HAP-1 (cell line): Measurements from ENCODE around the gene TRIML2.
"Not testable (repeated sequence)": the region's sequence is repeated elsewhere in the genome, so short reads cannot be mapped to it uniquely, and the experiment has no call there.

Experiments
- DNase-seq, 2 experiments: peaks; one replicate each; pipeline ENCODE4 v3.0.0-alpha.2; 2016 to 2020; ENCODE audit warnings: low spot score in 2 of 2
- H3K27me3 ChIP-seq: fragments of 250-450 bp; sonication (Bioruptor Pico); 2 replicates; pipeline ENCODE4 v1.5.1; 2020; ENCODE audit warnings: low read depth, mild to moderate bottlenecking, moderate library complexity
- H3K36me3 ChIP-seq: fragments of 250-450 bp; sonication (Bioruptor Pico); replicated peaks from 2 replicates; pipeline ENCODE4 v1.5.1; 2020; ENCODE audit warnings: mild to moderate bottlenecking
- H3K4me1 ChIP-seq: fragments of 250-450 bp; sonication (Bioruptor Pico); 2 replicates; pipeline ENCODE4 v1.5.1; 2020; ENCODE audit warnings: mild to moderate bottlenecking
- H3K4me3 ChIP-seq: fragments of 250-450 bp; sonication (Bioruptor Pico); 2 replicates; pipeline ENCODE4 v1.5.1; 2020; ENCODE audit warnings: mild to moderate bottlenecking, moderate library complexity
- H3K9me3 ChIP-seq: fragments of 250-450 bp; sonication (Bioruptor Pico); 2 replicates; pipeline ENCODE4 v1.5.1; 2020; ENCODE audit warnings: mild to moderate bottlenecking, moderate library complexity
- in situ Hi-C: fragments of 300-500 bp; cut with MboI; formaldehyde crosslinking; loops from 3 replicates; pipeline ENCODE4 v1.14.3; 2020; ENCODE audit warnings: low sequenced_read_pairs, inconsistent platforms, mixed read lengths

Gene TRIML2

DNA sequence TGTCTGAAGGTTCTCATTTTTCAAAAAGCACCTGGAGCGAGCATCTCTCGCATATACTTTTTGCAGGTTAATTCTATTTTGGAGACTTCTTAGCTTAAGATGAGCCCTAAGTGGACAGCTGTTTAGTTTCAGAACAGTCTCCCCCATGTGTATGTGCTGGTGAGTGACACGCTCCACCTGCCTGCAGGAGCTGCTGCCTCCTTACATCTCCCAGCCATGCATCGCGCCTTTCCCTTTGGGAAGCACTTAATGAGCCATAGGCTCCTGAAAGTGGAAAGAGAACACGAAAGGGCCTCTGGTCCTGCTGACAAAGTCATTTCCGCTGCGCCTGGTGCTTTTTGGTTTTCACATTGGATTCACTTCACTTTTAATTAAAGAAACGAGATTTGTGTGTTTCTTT lies 56.1 kb downstream of the TRIML2 start:
- no peak for DNase-seq
- Histone ChIP-seq H3K4me3 (no peak overlapping the region), H3K9me3 (no peaks in the 10 kb centered on the region), H3K27me3 (no peaks in the 10 kb centered on the region), H3K4me1 (no peaks in the 10 kb centered on the region), H3K36me3 (no peaks in the 10 kb centered on the region)
- in situ Hi-C loops = no loop called here

DNA sequence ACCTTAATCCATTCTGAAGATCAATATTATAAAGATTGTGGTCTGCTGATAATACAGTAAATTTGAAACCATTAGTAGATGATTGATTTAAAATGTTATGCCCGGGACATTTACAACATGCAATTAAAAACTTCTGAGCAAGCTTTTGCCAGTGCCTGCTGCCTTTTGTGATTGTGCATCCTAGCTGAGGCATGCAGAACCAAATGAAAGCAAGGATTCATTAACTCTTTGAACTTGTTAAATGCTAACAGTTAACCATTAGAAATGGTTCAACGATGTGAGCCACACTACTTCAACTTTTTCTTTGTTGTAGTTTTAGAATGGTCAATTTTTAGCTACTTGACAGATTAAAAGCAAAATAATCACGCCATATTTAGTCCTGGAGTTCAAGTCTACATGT lies 62.7 kb downstream of the TRIML2 start:
- DNase-seq = no peak
- no peaks in the 10 kb centered on the region for H3K27me3 ChIP-seq
- H3K36me3 ChIP-seq = no peaks in the 10 kb centered on the region
- in situ Hi-C loops = no loop called here
- H3K4me1 ChIP-seq = no peaks in the 10 kb centered on the region
- no peaks in the 10 kb centered on the region for H3K9me3 ChIP-seq
- no peak overlapping the region for H3K4me3 ChIP-seq

DNA sequence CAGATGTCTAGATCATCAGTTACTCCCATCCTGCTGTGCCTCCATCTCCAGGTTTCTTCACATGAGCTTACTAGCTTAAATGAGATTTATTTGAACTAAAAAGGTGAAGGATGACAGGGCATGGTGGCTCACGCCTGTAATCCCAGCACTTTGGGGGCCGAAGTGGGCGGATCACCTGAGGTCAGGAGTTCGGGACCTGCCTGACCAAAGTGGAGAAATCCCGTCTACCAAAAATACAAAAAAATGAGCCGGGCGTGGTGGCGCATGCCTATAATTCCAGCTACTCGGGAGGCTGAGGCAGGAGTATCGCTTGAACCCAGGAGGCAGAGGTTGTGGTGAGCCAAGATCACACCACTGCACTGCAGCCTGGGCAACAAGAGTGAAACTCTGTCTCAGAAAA lies 63.9 kb downstream of the TRIML2 start:
- H3K9me3 ChIP-seq, H3K36me3 ChIP-seq, DNase-seq, H3K27me3 ChIP-seq, in situ Hi-C loops, H3K4me1 ChIP-seq, H3K4me3 ChIP-seq: not testable (repeated sequence)

- no peaks in the 10 kb centered on the region for H3K9me3 ChIP-seq
- H3K4me3 ChIP-seq = no peak overlapping the region
- no peaks in the 10 kb centered on the region for H3K27me3 ChIP-seq
- no peak for DNase-seq
- in situ Hi-C loops = no loop called here
- no peaks in the 10 kb centered on the region for H3K36me3 ChIP-seq
- no peaks in the 10 kb centered on the region for H3K4me1 ChIP-seq
Observed at GRCh38 chr4:188043154-188043553, 66.2 kb downstream of the TRIML2 start.

GRCh38 chr4:188042191-188042590 lies 67.2 kb downstream of the TRIML2 start:
- no peaks in the 10 kb centered on the region for H3K4me1 ChIP-seq
- DNase-seq = no peak
- no peaks in the 10 kb centered on the region for H3K36me3 ChIP-seq
- H3K4me3 ChIP-seq = no peak overlapping the region
- no peaks in the 10 kb centered on the region for H3K27me3 ChIP-seq
- H3K9me3 ChIP-seq = no peaks in the 10 kb centered on the region
- in situ Hi-C loops = no loop called here

DNA sequence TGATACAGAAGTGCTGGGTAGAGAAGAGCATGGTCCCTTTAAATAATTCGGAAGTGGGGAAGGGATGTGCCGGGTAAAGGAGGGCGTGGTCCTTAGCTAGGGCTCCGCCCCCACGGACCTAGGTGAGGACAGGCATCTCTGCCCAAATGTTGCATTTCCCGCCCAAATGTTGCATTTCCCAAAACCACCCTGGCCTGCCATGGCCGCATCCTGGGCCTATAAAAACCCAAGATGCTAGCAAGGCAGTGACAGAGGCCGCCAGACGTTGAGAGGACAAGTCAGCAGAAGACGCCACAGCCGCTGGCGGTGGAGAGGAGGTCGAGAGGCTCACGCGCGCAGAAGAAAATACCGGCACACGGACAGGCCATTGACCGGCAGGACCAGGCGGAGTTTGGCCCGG lies 67.7 kb downstream of the TRIML2 start:
- H3K9me3 ChIP-seq = no peaks in the 10 kb centered on the region
- no peaks in the 10 kb centered on the region for H3K36me3 ChIP-seq
- in situ Hi-C loops = no loop called here
- H3K27me3 ChIP-seq = no peaks in the 10 kb centered on the region
- no peak overlapping the region for H3K4me3 ChIP-seq
- DNase-seq = no peak
- no peaks in the 10 kb centered on the region for H3K4me1 ChIP-seq
